GM21423 (cell line): ENCODE data around the gene GMPR2.
A peak's percentile ranks its signal among the peaks of the same experiment; 100 is the strongest.
"Not testable (repeated sequence)": the region's sequence is repeated elsewhere in the genome, so short reads cannot be mapped to it uniquely, and the experiment has no call there.

Experiments
- ATAC-seq: cut with Tn5 transposase; IDR thresholded peaks from one replicate; pipeline ENCODE4 v1.9.1; 2021; ENCODE audit warnings: mild to moderate bottlenecking, moderate library complexity; ENCODE audit not compliant: unreplicated experiment

The GMPR2 gene

DNA sequence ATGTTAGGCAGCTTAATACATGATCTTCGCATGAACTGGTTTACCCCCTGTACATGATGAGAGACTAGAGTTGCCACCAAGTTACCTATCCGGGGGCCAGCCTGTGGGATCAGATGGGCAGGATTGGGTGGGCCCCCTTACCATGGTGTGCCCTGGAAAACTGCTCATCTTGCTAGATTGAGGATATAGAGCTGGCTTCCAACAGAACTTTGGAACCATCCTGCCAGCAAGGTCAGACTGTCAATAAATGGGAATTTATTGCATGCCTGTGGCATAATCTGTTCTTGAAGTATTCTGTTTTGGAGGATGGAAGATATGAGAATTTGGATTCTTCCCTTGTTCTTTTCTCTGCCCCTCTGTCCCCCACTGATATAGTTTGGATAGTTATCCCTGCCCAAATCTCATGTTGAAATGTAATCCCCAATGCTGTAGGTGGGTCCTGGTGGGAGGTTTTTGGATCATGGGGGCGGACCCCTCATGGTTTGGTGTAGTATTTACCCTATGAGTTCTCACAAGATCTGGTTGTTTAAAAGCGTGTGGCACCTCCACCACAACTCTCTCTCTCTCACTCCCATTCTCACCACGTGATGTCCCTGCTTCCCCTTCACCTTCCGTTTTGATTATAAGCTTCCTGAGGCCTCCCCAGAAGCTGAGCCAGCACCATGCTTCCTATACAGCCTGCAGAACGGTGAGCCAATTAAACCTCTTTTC is 33.8 kb upstream of the GMPR2 start:
- ATAC-seq, result no peak

- ATAC-seq, result not testable (repeated sequence)
Measured at GRCh38 chr14:24202538-24202937, 30.2 kb upstream of the GMPR2 start.

- ATAC-seq, result not testable (repeated sequence)
Measured at GRCh38 chr14:24203249-24203886, 29.4 kb upstream of the GMPR2 start.

GRCh38 chr14:24204163-24205146 is 28.3 kb upstream of the GMPR2 start:
- ATAC-seq, result no peak

DNA sequence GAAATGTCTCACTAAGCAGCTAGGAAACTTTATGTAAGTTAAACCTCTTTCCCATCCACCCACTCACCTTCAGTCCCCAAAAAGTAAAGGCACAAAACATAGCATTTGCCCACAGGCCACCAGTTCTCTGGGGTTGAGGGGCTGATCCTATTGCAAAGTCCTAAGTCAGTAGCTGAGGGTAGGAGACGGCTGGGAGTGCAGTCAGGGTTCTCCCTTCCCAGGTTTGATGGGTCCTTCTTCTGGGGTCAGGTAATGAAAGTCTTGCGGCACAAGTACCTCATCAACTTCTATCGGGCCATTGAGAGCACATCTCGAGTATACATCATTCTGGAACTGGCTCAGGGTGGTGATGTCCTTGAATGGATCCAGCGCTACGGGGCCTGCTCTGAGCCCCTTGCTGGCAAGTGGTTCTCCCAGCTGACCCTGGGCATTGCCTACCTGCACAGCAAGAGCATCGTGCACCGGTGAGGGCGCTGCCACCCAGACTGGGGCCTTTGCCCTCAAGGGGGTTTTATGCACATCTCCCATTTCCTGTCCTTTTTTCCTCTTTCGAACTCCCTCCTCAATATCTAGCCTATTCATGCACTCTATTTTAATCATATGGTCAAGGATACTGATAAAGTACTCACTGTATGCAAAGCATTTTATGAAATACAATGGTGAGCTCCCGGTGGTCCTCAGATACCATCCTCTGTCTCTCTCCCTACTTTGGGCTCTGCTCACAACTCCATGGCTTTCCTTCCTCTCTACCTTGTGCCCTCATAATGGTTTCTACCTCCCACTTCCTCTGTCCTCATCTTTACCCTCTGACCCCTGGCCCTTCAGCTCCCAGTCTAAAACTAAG is 26.2 kb upstream of the GMPR2 start:
- ATAC-seq, result no peak

GRCh38 chr14:24207104-24207551 is 25.6 kb upstream of the GMPR2 start:
- no peak for ATAC-seq

DNA sequence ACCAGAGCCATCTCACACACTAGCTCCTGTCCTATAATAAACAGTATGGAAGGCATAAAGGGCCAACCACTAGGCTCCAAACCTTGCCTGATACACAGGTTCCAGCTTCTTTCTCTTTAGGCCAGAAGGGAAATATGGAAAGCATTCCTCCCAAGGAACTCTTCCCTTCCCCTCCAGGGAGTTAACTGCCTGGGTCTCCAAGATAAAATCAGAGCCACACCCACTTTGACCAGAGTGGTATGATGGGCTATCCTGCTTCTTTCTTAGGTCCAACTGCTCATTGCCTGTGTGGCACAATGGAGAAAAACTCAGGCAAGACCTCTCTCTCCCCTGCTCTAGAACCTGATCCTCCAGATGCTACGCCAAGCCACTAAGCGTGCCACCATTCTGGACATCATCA is 25.1 kb upstream of the GMPR2 start:
- no peak for ATAC-seq

DNA sequence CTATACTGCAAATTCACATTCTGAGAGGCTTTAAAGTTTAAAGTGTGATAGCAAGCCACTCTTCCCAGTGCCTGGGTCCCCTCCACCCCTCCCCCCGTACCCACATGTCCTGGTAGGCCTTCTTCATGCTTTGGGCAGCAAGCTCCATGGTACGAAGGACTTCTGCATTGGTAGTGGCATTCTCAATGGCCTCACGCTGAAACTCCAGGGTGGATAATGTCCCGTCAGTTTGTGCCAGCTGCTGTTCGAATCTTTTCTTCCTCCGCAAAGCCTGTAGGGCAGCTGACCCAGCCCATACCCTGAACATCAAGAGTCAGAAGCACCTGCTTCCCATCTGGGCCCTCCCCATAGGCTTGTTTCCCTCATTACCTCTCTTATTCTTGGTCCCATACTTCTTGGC is 21.4 kb upstream of the GMPR2 start:
- ATAC-seq, result no peak

- peak; percentile 72 for ATAC-seq
Measured at GRCh38 chr14:24212924-24213865, 19.5 kb upstream of the GMPR2 start, which contains the start of gene CHMP4A. TSS of gene CHMP4A (minus strand) at chr14:24213488. CDS start at chr14:24213439, 49 bp downstream.

DNA sequence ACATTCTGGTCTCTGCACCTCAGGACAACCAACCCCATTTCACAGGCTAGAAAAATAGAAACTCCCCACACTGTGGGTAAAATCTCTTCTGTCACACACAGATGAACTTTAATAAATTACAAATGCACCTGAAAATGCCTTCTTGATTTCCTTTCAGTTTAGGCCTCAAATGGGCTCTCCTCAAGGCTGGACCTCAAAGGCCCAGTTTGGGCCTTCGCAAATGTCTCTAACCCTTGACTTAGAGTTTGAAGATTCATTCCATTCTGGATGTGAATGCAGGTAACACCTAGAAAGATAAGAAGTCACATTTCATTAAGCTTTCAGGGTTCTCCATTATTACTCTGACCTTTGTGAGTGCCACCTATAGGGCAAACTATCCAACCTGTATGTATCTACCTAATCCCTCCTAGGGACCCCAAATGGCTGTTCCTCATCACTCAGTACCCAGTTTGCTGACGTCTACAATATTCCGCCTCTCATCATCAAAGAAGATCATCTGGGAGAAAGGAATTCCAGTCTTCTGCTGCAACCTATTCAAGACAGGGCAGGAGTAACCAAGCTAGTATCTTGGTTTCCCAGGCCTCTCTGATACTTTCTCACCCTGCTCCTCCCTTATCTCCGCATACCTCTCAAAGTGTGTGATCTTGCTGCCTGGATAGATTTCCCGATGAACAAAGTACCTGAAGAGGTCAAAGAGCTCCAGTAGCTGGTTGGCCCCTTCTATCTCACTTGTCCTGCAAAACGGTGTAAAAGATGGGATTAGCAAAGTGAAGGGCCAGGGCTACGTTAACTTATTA is 18.7 kb upstream of the GMPR2 start:
- no peak for ATAC-seq

- ATAC-seq, result peak; percentile 65
Measured at GRCh38 chr14:24215495-24216344, 17.0 kb upstream of the GMPR2 start, which contains the start of gene MDP1. TSS of gene MDP1 (minus strand) at chr14:24216066. CDS start at chr14:24215955, 111 bp downstream.

GRCh38 chr14:24216345-24216699 is 16.4 kb upstream of the GMPR2 start:
- ATAC-seq, result no peak

DNA sequence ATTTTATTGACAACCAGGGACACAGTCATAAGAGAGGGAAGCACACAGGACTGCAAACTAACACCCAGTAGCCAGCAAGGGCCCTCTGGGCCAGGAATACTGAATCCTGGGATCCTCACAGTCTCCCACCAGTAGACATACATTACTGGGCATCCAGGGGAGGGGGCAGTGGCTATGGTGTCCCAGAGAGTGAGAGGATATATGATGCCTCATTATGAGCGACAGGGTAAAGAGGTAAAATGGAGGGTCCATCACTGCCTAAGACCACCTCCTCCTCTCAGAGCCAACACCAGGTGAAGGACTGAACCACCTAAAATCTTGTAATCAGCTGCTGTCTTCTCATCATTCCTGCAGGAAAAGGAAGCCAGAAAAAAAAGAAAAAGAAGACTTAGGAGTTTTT is 15.9 kb upstream of the GMPR2 start:
- ATAC-seq, result not testable (repeated sequence)

GRCh38 chr14:24219080-24219479 is 13.6 kb upstream of the GMPR2 start:
- no peak for ATAC-seq

DNA sequence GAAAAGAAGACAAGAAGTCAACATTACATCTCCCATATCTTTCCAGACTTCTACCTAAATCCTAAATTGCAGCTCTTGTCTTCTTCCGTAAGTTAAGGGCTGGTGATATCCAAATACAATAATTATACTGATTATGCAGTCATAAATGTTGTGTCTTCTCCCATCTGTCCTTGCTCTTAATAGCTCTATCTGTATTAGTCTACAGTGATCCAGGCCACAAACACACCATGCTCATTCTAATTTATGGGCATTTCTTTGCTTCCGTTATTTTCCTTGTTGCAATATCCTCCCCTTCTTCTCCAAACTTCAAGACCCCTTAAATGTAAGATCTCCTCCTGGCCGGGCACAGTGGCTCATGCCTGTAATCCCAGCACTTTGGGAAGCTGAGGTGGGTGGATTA is 13.2 kb upstream of the GMPR2 start:
- no peak for ATAC-seq

- not testable (repeated sequence) for ATAC-seq
Measured at GRCh38 chr14:24222987-24223386, 9.7 kb upstream of the GMPR2 start.

DNA sequence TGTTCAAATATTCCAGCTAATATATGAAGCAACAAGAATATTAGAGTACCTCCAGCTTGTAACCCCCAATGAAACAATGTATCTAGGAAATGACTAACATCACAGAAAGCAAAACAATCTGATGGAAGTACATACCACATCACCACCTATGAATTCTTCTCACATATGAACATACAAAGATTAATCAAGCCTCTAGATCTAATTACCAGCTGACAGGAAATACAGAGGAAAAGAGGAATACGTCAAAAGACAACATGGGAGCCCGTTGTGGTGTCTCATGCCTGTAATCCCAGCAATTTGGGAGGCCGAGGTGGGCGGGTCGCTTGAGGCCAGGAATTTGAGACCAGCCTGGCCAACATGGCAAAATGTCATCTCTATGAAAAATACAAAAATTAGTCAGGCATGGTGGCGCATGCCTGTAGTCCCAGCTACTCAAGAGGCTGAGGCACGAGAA is 8.1 kb upstream of the GMPR2 start:
- ATAC-seq, result no peak
